Endothelial cell of umbilical vein (primary cell): Measurements from ENCODE around the gene XPNPEP2.

Experiments
- CTCF ChIP-seq, 2 donors: IDR thresholded peaks; 1 replicate in 1 of 2; 2 replicates in 1 of 2; pipeline ENCODE4 v1.5.1; 2011; ENCODE audit warnings: low read length in 2 of 2, mild to moderate bottlenecking in 2 of 2, moderate library complexity in 2 of 2, control low read depth in 1 of 2, inconsistent platforms in 1 of 2, low read depth in 1 of 2; ENCODE audit not compliant: insufficient read depth in 1 of 2; ENCODE audit errors: extremely low read depth in 1 of 2
- EZH2 ChIP-seq: IDR thresholded peaks from 2 replicates; pipeline ENCODE4 v1.6.1; 2012; ENCODE audit warnings: borderline replicate concordance, low read depth, mild to moderate bottlenecking, moderate library complexity, low read length, inconsistent platforms; ENCODE audit not compliant: severe bottlenecking
- FOS ChIP-seq: IDR thresholded peaks from 2 replicates; pipeline ENCODE4 v1.6.1; 2011; ENCODE audit warnings: mild to moderate bottlenecking, low read length, moderate library complexity, borderline replicate concordance; ENCODE audit not compliant: insufficient read depth
- JUN ChIP-seq: IDR thresholded peaks from 2 replicates; pipeline ENCODE4 v1.6.1; 2011; ENCODE audit warnings: borderline replicate concordance, low read depth; ENCODE audit not compliant: insufficient read length, insufficient read depth
- MAX ChIP-seq: IDR thresholded peaks from 2 replicates; pipeline ENCODE4 v1.6.1; 2011; ENCODE audit not compliant: insufficient read depth, insufficient read length
- POLR2A ChIP-seq: IDR thresholded peaks from 2 replicates; pipeline ENCODE4 v1.6.1; 2012; ENCODE audit warnings: low read depth, mild to moderate bottlenecking, control low read depth, low read length
- POLR2AphosphoS5 ChIP-seq: IDR thresholded peaks from 2 replicates; pipeline ENCODE4 v1.6.1; 2012; ENCODE audit warnings: low read depth, mild to moderate bottlenecking, control low read depth, low read length, moderate library complexity; ENCODE audit not compliant: insufficient read depth

GRCh38 chrX:129716507-129716906, 22.3 kb upstream of the XPNPEP2 start:
- TF ChIP-seq POLR2A (no peak), CTCF (IDR thresholded peaks at IDR 0.05; ENCODE audit: extremely low read depth in 1 of 2, insufficient read depth in 1 of 2, low read depth in 1 of 2, low read length in 2 of 2) (no peak), POLR2AphosphoS5 (no peak), MAX (no peak), EZH2 (no peak), FOS (no peak), JUN (no peak)
